Panc1 (cell line): ENCODE data around the gene TTC29.

Source experiments
- CTCF ChIP-seq: fragments of 450-650 bp; IDR thresholded peaks from 2 replicates; pipeline ENCODE4 v1.5.1; 2017; ENCODE audit warnings: mild to moderate bottlenecking
- POLR2AphosphoS5 ChIP-seq: IDR thresholded peaks from 2 replicates; pipeline ENCODE4 v1.6.1; 2012; ENCODE audit warnings: mild to moderate bottlenecking, low read depth, low read length, moderate library complexity
- REST ChIP-seq, 2 experiments: IDR thresholded peaks; 2 replicates each; pipeline ENCODE4 v1.6.1; 2011 to 2012; ENCODE audit warnings: low read depth in 2 of 2, control low read depth in 1 of 2, low read length in 1 of 2, mild to moderate bottlenecking in 1 of 2, moderate library complexity in 1 of 2; ENCODE audit not compliant: insufficient read depth in 1 of 2
- SIN3A ChIP-seq: IDR thresholded peaks from 2 replicates; pipeline ENCODE4 v1.6.1; 2012; ENCODE audit warnings: low read depth, mild to moderate bottlenecking, low read length, moderate library complexity, borderline replicate concordance; ENCODE audit not compliant: insufficient read depth

GRCh38 chr4:146945556-146946374 lies at the start of gene TTC29:
- TF ChIP-seq CTCF (no peak), SIN3A (no peak), POLR2AphosphoS5 (no peak), REST (IDR thresholded peaks at IDR 0.05; ENCODE audit: insufficient read depth in 1 of 2, low read depth in 2 of 2, low read length in 1 of 2) (no peak)
